GM06990 (cell line): ENCODE results near the gene VSIR.

ENCODE experiments used
- DNase-seq: peaks from one replicate; pipeline ENCODE4 v3.0.0-alpha.2; 2011; ENCODE audit not compliant: insufficient read length; ENCODE audit errors: extremely low read depth
- H3K27me3 ChIP-seq: replicated peaks from 2 replicates; pipeline ENCODE4 v1.6.0; 2011; ENCODE audit warnings: low read length; ENCODE audit not compliant: control insufficient read depth, insufficient read depth
- H3K36me3 ChIP-seq: 2 replicates; pipeline ENCODE4 v1.5.1; 2011; ENCODE audit warnings: low read length; ENCODE audit not compliant: control insufficient read depth, insufficient read depth
- H3K4me3 ChIP-seq: replicated peaks from 2 replicates; pipeline ENCODE4 v1.5.1; 2011; ENCODE audit warnings: low read depth, mild to moderate bottlenecking, control low read depth, low read length
- CTCF ChIP-seq: IDR thresholded peaks from 2 replicates; pipeline ENCODE4 v1.5.1; 2011; ENCODE audit warnings: low read length, control low read depth, mild to moderate bottlenecking, inconsistent platforms; ENCODE audit not compliant: insufficient read depth, poor library complexity, severe bottlenecking

The VSIR gene

GRCh38 chr10:71798308-71798624 lies 24.9 kb upstream of the VSIR start:
- no peak for TF ChIP-seq CTCF
- no peaks in the 10 kb centered on the region for H3K36me3 ChIP-seq
- DNase-seq: no peak
- no peak overlapping the region for H3K4me3 ChIP-seq
- H3K27me3 ChIP-seq: no peaks in the 10 kb centered on the region

DNA sequence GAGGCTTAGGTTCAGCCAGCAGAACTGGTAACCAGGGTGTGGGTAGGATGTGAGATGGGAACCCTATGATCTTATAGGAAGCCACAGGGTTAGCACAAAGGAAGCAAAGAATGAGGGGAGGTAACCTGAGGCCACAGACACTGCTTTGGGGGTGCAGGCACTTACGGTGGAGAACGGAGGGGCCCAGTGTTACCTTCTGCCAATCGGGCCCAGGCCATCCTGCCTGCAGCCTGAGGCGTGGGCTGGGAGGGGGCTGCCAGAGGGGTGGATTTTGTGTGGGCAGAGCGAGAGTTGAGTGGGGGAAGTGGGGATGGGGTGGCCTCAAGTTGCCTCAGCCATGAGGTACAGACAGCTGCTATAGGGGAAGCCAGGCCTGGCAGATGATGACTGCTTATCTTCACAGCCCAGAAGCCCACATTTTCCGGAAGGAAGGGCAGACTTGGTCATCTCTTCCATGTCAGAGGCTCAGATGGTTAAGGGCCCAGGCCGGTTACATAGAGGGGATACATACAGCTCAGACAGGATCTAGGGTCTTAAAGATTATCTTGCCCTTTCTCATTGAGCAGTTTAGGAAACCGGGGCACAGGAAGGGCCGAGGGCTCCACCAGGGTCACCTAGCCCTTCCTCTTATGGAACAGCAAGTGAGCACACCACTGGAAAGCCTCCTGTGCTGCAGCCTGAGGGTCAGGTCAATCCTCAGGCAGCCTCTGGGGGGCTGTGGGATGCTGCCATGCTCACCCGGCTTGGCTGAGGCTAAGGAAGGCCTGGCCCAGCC lies 24.4 kb upstream of the VSIR start:
- no peak for TF ChIP-seq CTCF
- Histone ChIP-seq H3K4me3 (no peak overlapping the region), H3K36me3 (no peaks in the 10 kb centered on the region), H3K27me3 (no peaks in the 10 kb centered on the region)
- no peak for DNase-seq

DNA sequence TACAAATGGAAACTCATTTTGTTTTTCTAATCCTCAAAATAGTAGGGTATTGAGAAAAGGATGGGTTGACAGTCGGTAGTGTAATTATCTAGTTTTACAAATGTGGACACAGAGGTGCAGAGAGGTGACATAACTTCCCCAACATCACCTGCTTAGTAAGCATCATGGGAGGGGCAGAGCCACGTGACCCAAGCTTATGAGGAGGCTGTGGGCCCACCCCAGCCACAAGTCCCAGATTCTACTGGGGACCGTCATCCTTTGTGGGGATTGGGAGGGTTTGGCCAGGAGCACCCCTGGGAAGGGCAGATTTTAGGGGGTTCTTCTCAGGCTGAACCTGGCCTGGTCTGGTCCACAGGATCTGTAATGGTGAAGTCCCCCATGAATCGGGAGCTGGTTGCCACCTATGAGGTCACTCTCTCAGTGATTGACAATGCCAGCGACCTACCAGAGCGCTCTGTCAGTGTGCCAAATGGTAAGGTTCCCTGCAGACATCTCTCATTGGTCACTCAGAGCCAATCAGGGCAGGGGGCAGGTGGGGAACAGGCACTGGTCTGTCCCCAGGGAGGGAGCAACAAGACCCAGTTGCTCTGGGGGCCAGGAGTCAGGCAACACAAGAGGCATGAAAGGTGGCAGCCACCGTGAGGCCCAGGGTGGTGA lies 23.6 kb upstream of the VSIR start:
- DNase-seq: no peak
- TF ChIP-seq CTCF: no peak
- Histone ChIP-seq H3K4me3 (no peak overlapping the region), H3K27me3 (no peaks in the 10 kb centered on the region), H3K36me3 (no peaks in the 10 kb centered on the region)

DNA sequence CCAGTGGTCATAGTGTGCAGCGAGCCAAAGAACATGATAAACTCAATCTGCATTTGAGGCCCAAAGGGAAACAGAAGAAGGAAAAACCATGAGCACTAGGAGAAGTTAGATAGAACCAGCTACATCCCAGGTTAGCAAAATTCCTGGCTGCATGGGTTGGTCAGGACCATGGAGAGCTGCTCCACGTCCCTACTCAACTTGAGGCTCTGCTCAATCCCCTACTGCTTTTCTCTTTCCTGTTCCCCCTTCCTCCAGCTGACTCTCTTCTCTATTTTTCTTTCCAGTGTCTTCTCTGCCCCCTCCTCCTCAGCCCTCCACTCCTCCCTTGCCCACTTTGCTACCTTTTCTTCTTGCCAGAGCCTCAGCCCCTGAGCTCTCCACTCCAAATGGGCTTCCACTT lies 21.9 kb upstream of the VSIR start:
- no peak for TF ChIP-seq CTCF
- no peaks in the 10 kb centered on the region for H3K27me3 ChIP-seq
- no peaks in the 10 kb centered on the region for H3K36me3 ChIP-seq
- no peak for DNase-seq
- no peak overlapping the region for H3K4me3 ChIP-seq

GRCh38 chr10:71790749-71791440 lies 17.6 kb upstream of the VSIR start:
- Histone ChIP-seq H3K36me3 (no peaks in the 10 kb centered on the region), H3K4me3 (no peak overlapping the region), H3K27me3 (no peaks in the 10 kb centered on the region)
- DNase-seq: no peak
- no peak for TF ChIP-seq CTCF
